ENCODE measurements around the gene BMPER. TPM values are rescaled to one million over a fixed set of nuclear protein-coding genes. Genes with fewer than 3 reads are reported as not detected.

The BMPER gene
- total RNA-seq, 4 donors from 2014 or later: 0.25 to 2.3 (median 0.96) TPM

GRCh38 chr7:34062341-34062740 lies 157.0 kb downstream of the BMPER start:
- no peak for TF ChIP-seq POLR2A (IDR thresholded peaks at IDR 0.05)
- TF ChIP-seq CTCF (IDR thresholded peaks at IDR 0.05): no peak
- H3K4me1 ChIP-seq: no peaks in the 10 kb centered on the region
- no peak overlapping the region for H3K4me3 ChIP-seq (replicated peaks in 1 of 3)
- no peaks in the 10 kb centered on the region for H3K9me3 ChIP-seq
- WGBS, 2 donors: 90 to 94% methylated on average over 4 of the region's 4 CpGs
- intact Hi-C loops (cut with DNase I): no loop called here
- H3K27me3 ChIP-seq: no peaks in the 10 kb centered on the region
- no peak overlapping the region for H3K27ac ChIP-seq
- no peaks in the 10 kb centered on the region for H3K36me3 ChIP-seq
- no peak for DNase-seq

GRCh38 chr7:34062826-34063225 lies 157.5 kb downstream of the BMPER start:
- H3K27me3 ChIP-seq: no peaks in the 10 kb centered on the region
- H3K4me3 ChIP-seq (replicated peaks in 1 of 3): no peak overlapping the region
- intact Hi-C loops (cut with DNase I): no loop called here
- no peak overlapping the region for H3K27ac ChIP-seq
- no peaks in the 10 kb centered on the region for H3K9me3 ChIP-seq
- no peaks in the 10 kb centered on the region for H3K4me1 ChIP-seq
- TF ChIP-seq POLR2A (IDR thresholded peaks at IDR 0.05) (no peak), CTCF (IDR thresholded peaks at IDR 0.05) (no peak)
- no peak for DNase-seq
- H3K36me3 ChIP-seq: no peaks in the 10 kb centered on the region

- no peaks in the 10 kb centered on the region for H3K9me3 ChIP-seq
- no peaks in the 10 kb centered on the region for H3K36me3 ChIP-seq
- intact Hi-C loops (cut with DNase I): no loop called here
- no peak for TF ChIP-seq CTCF (IDR thresholded peaks at IDR 0.05)
- TF ChIP-seq POLR2A (IDR thresholded peaks at IDR 0.05): no peak
- WGBS, 2 donors: 86 to 93% methylated on average over 4 of the region's 4 CpGs
- no peak overlapping the region for H3K27ac ChIP-seq
- DNase-seq: no peak
- no peaks in the 10 kb centered on the region for H3K27me3 ChIP-seq
- no peak overlapping the region for H3K4me3 ChIP-seq (replicated peaks in 1 of 3)
- no peaks in the 10 kb centered on the region for H3K4me1 ChIP-seq
Observed at GRCh38 chr7:34064519-34065158, 159.3 kb downstream of the BMPER start.

- Histone ChIP-seq H3K9me3 (no peaks in the 10 kb centered on the region), H3K36me3 (no peaks in the 10 kb centered on the region), H3K27ac (no peak overlapping the region), H3K4me3 (replicated peaks in 1 of 3) (no peak overlapping the region), H3K4me1 (no peaks in the 10 kb centered on the region), H3K27me3 (no peaks in the 10 kb centered on the region)
- WGBS, 2 donors: 85% methylated on average over 1 of the region's 1 CpG
- TF ChIP-seq CTCF (IDR thresholded peaks at IDR 0.05) (no peak), POLR2A (IDR thresholded peaks at IDR 0.05) (no peak)
- intact Hi-C loops (cut with DNase I): no loop called here
- DNase-seq: no peak
Observed at GRCh38 chr7:34066411-34066810, 161.1 kb downstream of the BMPER start.

- intact Hi-C loops (cut with DNase I): no loop called here
- no peak for DNase-seq
- no peaks in the 10 kb centered on the region for H3K27me3 ChIP-seq
- 43 to 58% methylated on average over 7 of the region's 7 CpGs for WGBS, 2 donors
- TF ChIP-seq CTCF (IDR thresholded peaks at IDR 0.05) (no peak), POLR2A (IDR thresholded peaks at IDR 0.05) (no peak)
- no peaks in the 10 kb centered on the region for H3K9me3 ChIP-seq
- H3K36me3 ChIP-seq: no peaks in the 10 kb centered on the region
- no peaks in the 10 kb centered on the region for H3K4me1 ChIP-seq
- H3K27ac ChIP-seq: no peak overlapping the region
- H3K4me3 ChIP-seq (replicated peaks in 1 of 3): no peak overlapping the region
Observed at GRCh38 chr7:34067005-34067778, 161.9 kb downstream of the BMPER start.

Measured in thyroid gland (tissue), 4 donors.